CD4-positive, alpha-beta T cell (primary cell): ENCODE measurements around the gene MICAL2. TPM values are rescaled to one million over a fixed set of nuclear protein-coding genes. Genes with fewer than 3 reads are reported as not detected.

Experiments
- ATAC-seq: fragments of 200-7000 bp; cut with Tn5 transposase; one replicate; pipeline ENCODE4 v1.10.0; 2022; ENCODE audit warnings: mild to moderate bottlenecking; ENCODE audit not compliant: poor library complexity
- CTCF ChIA-PET: fragments of 350-600 bp; sonication (Branson Sonifier 250); formaldehyde crosslinking; loops from one replicate; lab custom pipeline; 2021; ENCODE audit warnings: antibody characterized with exemption, inconsistent platforms; lab: Charles Lee
- POLR2A ChIA-PET: fragments of 350-600 bp; sonication (Branson Sonifier 250); formaldehyde crosslinking; loops from one replicate; lab custom pipeline; 2021; ENCODE audit warnings: antibody characterized with exemption, inconsistent platforms; lab: Charles Lee
- DNase-seq, 14 experiments: peaks; one replicate each; pipeline ENCODE4 v3.0.0-alpha.2; 2013 to 2020; ENCODE audit warnings: mixed read lengths in 2 of 14
- H3K27ac ChIP-seq, 2 donors: one replicate each; pipeline versions ENCODE4 v1.5.1 to v1.7.0; 2013; ENCODE audit warnings: low read length in 2 of 2, low read depth in 1 of 2, mild to moderate bottlenecking in 1 of 2
- H3K27me3 ChIP-seq, 2 experiments: 1 replicate in 1 of 2; 2 replicates in 1 of 2; pipeline versions ENCODE4 v1.6.1 to v1.7.0; 2013; ENCODE audit warnings: low read length in 2 of 2, control low read depth in 1 of 2, mild to moderate bottlenecking in 1 of 2, moderate library complexity in 1 of 2; ENCODE audit not compliant: insufficient read depth in 2 of 2, control insufficient read depth in 1 of 2
- H3K36me3 ChIP-seq: one replicate; pipeline ENCODE4 v1.6.1; 2013; ENCODE audit warnings: low read length, control low read depth; ENCODE audit not compliant: insufficient read depth
- H3K4me1 ChIP-seq: one replicate; pipeline ENCODE4 v1.6.1; 2013; ENCODE audit warnings: low read length, control low read depth; ENCODE audit not compliant: insufficient read depth
- H3K4me3 ChIP-seq: one replicate; pipeline ENCODE4 v1.5.1; 2013; ENCODE audit warnings: mild to moderate bottlenecking, low read length, moderate library complexity
- H3K9me3 ChIP-seq, 2 experiments: 1 replicate in 1 of 2; 2 replicates in 1 of 2; pipeline versions ENCODE4 v1.6.1 to v1.7.0; 2013; ENCODE audit warnings: low read length in 2 of 2, mild to moderate bottlenecking in 2 of 2, control low read depth in 1 of 2, moderate library complexity in 1 of 2; ENCODE audit not compliant: control insufficient read depth in 1 of 2, insufficient read depth in 1 of 2
- H3K27ac Mint-ChIP-seq: one replicate; pipeline ENCODE4 v1.8.0; 2020; ENCODE audit warnings: mixed read lengths
- H3K27me3 Mint-ChIP-seq: one replicate; pipeline ENCODE4 v1.8.0; 2021; ENCODE audit warnings: mixed read lengths
- H3K36me3 Mint-ChIP-seq: one replicate; pipeline ENCODE4 v1.8.0; 2021; ENCODE audit warnings: low read depth, mixed read lengths
- H3K4me1 Mint-ChIP-seq: one replicate; pipeline ENCODE4 v1.8.0; 2021; ENCODE audit warnings: low read depth, mixed read lengths
- H3K4me3 Mint-ChIP-seq: one replicate; pipeline ENCODE4 v1.8.0; 2020; ENCODE audit warnings: mild to moderate bottlenecking, mixed read lengths
- H3K9me3 Mint-ChIP-seq: one replicate; pipeline ENCODE4 v1.8.0; 2020; ENCODE audit warnings: mixed read lengths
- CTCF ChIP-seq: fragments of 200-600 bp; IDR thresholded peaks from one replicate; pipeline ENCODE4 v1.8.0; 2022; ENCODE audit warnings: antibody characterized with exemption, mild to moderate bottlenecking
- intact Hi-C, 2 experiments: fragments of 100-400 bp; cut with DNase I in 1 of 2; cut with micrococcal nuclease in 1 of 2; formaldehyde crosslinking; loops; one replicate each; pipeline versions ENCODE4 v1.15.1 to v1.9.0; 2023 to 2025; cut with DNase I, micrococcal nuclease
- total RNA-seq, 174 experiments: library from RNA in 2 of 174; stranded (reverse) in 2 of 174; gene quantifications; one replicate each; pipeline ENCODE4 v1.2.3 and lab custom pipeline; 2021 to 2026

Gene MICAL2
- total RNA-seq, 2 experiments from 2014 or later: 12.8 to 14.1 TPM

DNA sequence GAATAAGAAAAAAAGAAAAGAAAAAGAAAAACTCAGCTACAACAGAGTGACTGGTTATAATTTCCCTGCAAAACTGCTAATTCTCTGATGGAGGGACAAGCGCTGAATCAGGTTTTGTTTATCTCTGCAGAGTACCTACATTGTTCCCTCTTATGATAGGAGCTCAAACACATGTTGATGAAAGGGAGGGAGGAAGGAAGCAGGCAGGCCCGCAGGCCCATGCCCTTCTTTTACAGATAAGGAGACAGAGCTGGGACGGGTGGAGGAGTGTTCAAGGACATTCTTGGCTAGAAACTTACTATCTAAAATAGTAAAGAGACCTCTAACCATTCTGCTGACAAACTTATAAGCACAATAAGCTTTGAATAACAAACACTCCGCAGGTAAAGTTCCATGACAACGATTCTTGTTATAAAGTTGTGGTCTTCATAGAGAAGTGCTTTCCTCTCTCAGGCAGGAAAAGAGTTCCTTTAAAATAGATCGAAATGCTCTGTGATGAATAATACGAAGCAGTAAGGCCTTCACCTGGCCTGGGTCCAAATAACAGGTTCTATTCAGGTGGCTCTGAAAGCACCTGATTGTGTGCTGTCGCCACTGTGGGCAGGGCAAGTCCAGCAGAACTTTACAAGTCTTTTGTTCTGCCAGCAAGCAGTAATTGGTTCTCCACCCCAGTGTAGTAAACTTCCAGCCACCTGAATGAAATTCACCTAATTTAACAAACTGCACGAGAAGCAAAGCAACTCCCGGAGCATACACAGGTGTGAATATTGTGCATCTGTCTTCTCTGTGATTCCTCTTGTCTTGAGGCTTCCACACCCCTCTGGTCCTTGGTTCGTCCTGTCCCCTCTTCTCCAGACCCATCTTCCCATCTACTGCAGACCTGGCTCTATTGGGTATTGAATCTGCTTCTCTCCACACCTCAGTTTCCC, 15.3 kb upstream of the MICAL2 start:
- H3K4me3 Mint-ChIP-seq: no peak overlapping the region
- no peak overlapping the region for H3K27ac Mint-ChIP-seq
- H3K27me3 Mint-ChIP-seq: no peaks in the 10 kb centered on the region
- Histone ChIP-seq H3K4me3 (no peak overlapping the region), H3K27ac (no peak overlapping the region), H3K9me3 (no peaks in the 10 kb centered on the region), H3K4me1 (peaks cover 14% of the 10 kb centered on the region), H3K27me3 (no peaks in the 10 kb centered on the region), H3K36me3 (no peaks in the 10 kb centered on the region)
- no peaks in the 10 kb centered on the region for H3K9me3 Mint-ChIP-seq
- DNase-seq (no peak), ATAC-seq (no peak)
- CTCF ChIA-PET: no interaction called here
- no peaks in the 10 kb centered on the region for H3K36me3 Mint-ChIP-seq
- intact Hi-C loops: no loop called here
- H3K4me1 Mint-ChIP-seq: peaks cover 32% of the 10 kb centered on the region
- no peak for TF ChIP-seq CTCF
- POLR2A ChIA-PET: interaction anchor here (1.4 kb wide), 1 partner anchor 9 kb away, joined by 4 read pairs; no protein-coding TSS in a partner anchor

- Mint-ChIP-seq H3K4me1 (peaks cover 14% of the 10 kb centered on the region), H3K27me3 (peaks cover 6% of the 10 kb centered on the region), H3K36me3 (no peaks in the 10 kb centered on the region), H3K4me3 (no peak overlapping the region), H3K9me3 (no peaks in the 10 kb centered on the region), H3K27ac (no peak overlapping the region)
- ChIA-PET POLR2A (no interaction called here), CTCF (no interaction called here)
- no peak for DNase-seq
- no peak overlapping the region for H3K27ac ChIP-seq
- H3K27me3 ChIP-seq: no peaks in the 10 kb centered on the region
- intact Hi-C loops: no loop called here
- no peaks in the 10 kb centered on the region for H3K4me1 ChIP-seq
- H3K9me3 ChIP-seq: no peaks in the 10 kb centered on the region
- ATAC-seq: no peak
- H3K36me3 ChIP-seq: no peaks in the 10 kb centered on the region
- no peak overlapping the region for H3K4me3 ChIP-seq
- TF ChIP-seq CTCF: no peak
Observed at GRCh38 chr11:12097219-12097618, 13.2 kb upstream of the MICAL2 start.

GRCh38 chr11:12098601-12099000, 11.8 kb upstream of the MICAL2 start:
- no peaks in the 10 kb centered on the region for H3K4me1 ChIP-seq
- no peak overlapping the region for H3K4me3 ChIP-seq
- no peak for ATAC-seq
- H3K36me3 ChIP-seq: no peaks in the 10 kb centered on the region
- Mint-ChIP-seq H3K9me3 (no peaks in the 10 kb centered on the region), H3K27me3 (peaks cover 6% of the 10 kb centered on the region), H3K4me3 (no peak overlapping the region), H3K27ac (no peak overlapping the region), H3K4me1 (peaks cover 14% of the 10 kb centered on the region), H3K36me3 (no peaks in the 10 kb centered on the region)
- no peak overlapping the region for H3K27ac ChIP-seq
- DNase-seq: no peak
- H3K27me3 ChIP-seq: no peaks in the 10 kb centered on the region
- ChIA-PET POLR2A (interaction anchor here (1.2 kb wide), 1 partner anchor 11 kb away, joined by 4 read pairs; no protein-coding TSS in a partner anchor), CTCF (interaction anchor here (0.7 kb wide), 1 partner anchor 738 kb away, joined by 3 read pairs; no protein-coding TSS in a partner anchor)
- no peaks in the 10 kb centered on the region for H3K9me3 ChIP-seq
- TF ChIP-seq CTCF: no peak
- intact Hi-C loops: no loop called here
